WTC11 (cell line): ENCODE measurements around the gene MECP2.

ENCODE experiments used
- ATF2 ChIP-seq: sonication (generic); formaldehyde crosslinking; IDR thresholded peaks from 2 replicates; pipeline ENCODE4 v1.8.1; 2022; ENCODE audit warnings: low read depth, missing genetic modification reagents, borderline replicate concordance
- ETV6 ChIP-seq: sonication (generic); formaldehyde crosslinking; IDR thresholded peaks from 2 replicates; pipeline ENCODE4 v1.8.1; 2022; ENCODE audit warnings: mild to moderate bottlenecking, missing genetic modification reagents
- FOXK1 ChIP-seq: sonication (generic); formaldehyde crosslinking; IDR thresholded peaks from 2 replicates; pipeline ENCODE4 v1.8.0; 2022; ENCODE audit warnings: mild to moderate bottlenecking, moderate library complexity, missing genetic modification reagents
- FOXP4 ChIP-seq: sonication (generic); formaldehyde crosslinking; IDR thresholded peaks from 2 replicates; pipeline ENCODE4 v1.8.0; 2022; ENCODE audit warnings: mild to moderate bottlenecking, missing genetic modification reagents
- JUN ChIP-seq: sonication (generic); formaldehyde crosslinking; IDR thresholded peaks from 2 replicates; pipeline ENCODE4 v1.8.0; 2023; ENCODE audit warnings: mild to moderate bottlenecking, missing genetic modification reagents
- NR3C1 ChIP-seq: sonication (generic); formaldehyde crosslinking; conservative IDR thresholded peaks from 2 replicates; pipeline ENCODE4 v1.8.1; 2023; ENCODE audit warnings: low read depth, mild to moderate bottlenecking, missing genetic modification reagents
- SP1 ChIP-seq: sonication (generic); formaldehyde crosslinking; conservative IDR thresholded peaks from 2 replicates; pipeline ENCODE4 v1.8.1; 2022; ENCODE audit warnings: missing genetic modification reagents
- USF2 ChIP-seq: sonication (generic); formaldehyde crosslinking; IDR thresholded peaks from 2 replicates; pipeline ENCODE4 v1.8.1; 2023; ENCODE audit warnings: mild to moderate bottlenecking, missing genetic modification reagents, moderate library complexity
- ZNF232 ChIP-seq: sonication (generic); formaldehyde crosslinking; IDR thresholded peaks from 2 replicates; pipeline ENCODE4 v1.8.0; 2022; ENCODE audit warnings: mild to moderate bottlenecking, missing genetic modification reagents
- TF ChIP-seq, protein P1 (sequence below): fragments of 200-600 bp; IDR thresholded peaks from 2 replicates; pipeline ENCODE4 v1.8.0; 2022; ENCODE audit warnings: antibody characterized with exemption

DNA sequence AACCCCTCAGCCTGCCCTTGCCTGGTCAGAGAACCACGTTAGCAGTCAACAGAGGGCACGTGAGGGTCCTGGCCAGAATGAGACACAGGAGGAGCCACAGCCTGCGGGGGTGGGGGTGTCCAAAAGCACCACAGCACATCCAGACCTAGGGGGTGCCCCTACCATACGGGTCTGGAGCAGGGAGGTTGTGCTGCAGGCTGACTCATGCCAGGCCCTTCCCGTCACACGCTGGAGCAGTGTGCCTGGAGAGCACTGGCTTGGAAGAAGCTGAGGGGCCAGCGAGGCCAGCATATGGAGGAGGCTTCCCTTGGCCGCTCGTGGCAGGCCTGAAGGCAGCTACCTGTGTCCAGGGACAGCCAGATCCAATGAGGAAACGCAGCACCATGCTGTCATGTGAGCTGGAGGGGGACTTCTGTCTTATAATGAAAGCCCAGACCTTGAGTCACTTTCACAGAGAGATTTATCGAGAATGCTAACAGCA lies 76.3 kb downstream of the MECP2 start:
- TF ChIP-seq USF2 (CRISPR knock-in tag) = no peak
- TF ChIP-seq ZNF232 (CRISPR knock-in tag) = no peak
- TF ChIP-seq, protein P1, sequence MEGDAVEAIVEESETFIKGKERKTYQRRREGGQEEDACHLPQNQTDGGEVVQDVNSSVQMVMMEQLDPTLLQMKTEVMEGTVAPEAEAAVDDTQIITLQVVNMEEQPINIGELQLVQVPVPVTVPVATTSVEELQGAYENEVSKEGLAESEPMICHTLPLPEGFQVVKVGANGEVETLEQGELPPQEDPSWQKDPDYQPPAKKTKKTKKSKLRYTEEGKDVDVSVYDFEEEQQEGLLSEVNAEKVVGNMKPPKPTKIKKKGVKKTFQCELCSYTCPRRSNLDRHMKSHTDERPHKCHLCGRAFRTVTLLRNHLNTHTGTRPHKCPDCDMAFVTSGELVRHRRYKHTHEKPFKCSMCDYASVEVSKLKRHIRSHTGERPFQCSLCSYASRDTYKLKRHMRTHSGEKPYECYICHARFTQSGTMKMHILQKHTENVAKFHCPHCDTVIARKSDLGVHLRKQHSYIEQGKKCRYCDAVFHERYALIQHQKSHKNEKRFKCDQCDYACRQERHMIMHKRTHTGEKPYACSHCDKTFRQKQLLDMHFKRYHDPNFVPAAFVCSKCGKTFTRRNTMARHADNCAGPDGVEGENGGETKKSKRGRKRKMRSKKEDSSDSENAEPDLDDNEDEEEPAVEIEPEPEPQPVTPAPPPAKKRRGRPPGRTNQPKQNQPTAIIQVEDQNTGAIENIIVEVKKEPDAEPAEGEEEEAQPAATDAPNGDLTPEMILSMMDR = no peak
- no peak for TF ChIP-seq FOXK1
- TF ChIP-seq JUN (CRISPR knock-in tag) = no peak
- no peak for TF ChIP-seq ETV6 (CRISPR knock-in tag)
- no peak for TF ChIP-seq SP1 (CRISPR knock-in tag)
- no peak for TF ChIP-seq ATF2 (CRISPR knock-in tag)
- no peak for TF ChIP-seq FOXP4
- no peak for TF ChIP-seq NR3C1
